DND-41 (cell line): ENCODE results near the gene NEK7.

Experiments
- ATAC-seq: fragments of 200-7000 bp; cut with Tn5 transposase; 3 replicates; pipeline ENCODE4 v1.9.1; 2021; ENCODE audit warnings: low read depth; ENCODE audit not compliant: insufficient read depth
- DNase-seq: peaks from one replicate; pipeline ENCODE4 v3.0.0-alpha.2; 2020
- H2AFZ ChIP-seq: 2 replicates; pipeline ENCODE4 v1.6.0; 2012; ENCODE audit warnings: low read depth, low read length
- H3K27ac ChIP-seq: 2 replicates; pipeline ENCODE4 v1.5.1; 2012; ENCODE audit warnings: low read length, inconsistent platforms
- H3K27me3 ChIP-seq: fragments of 200-600 bp; sonication (generic); 2 replicates; pipeline ENCODE4 v1.6.0; 2012; ENCODE audit warnings: low read length, mild to moderate bottlenecking, inconsistent platforms; ENCODE audit not compliant: insufficient read depth, poor library complexity
- H3K36me3 ChIP-seq: 2 replicates; pipeline ENCODE4 v1.5.1; 2012; ENCODE audit warnings: low read length, inconsistent platforms; ENCODE audit not compliant: insufficient read depth
- H3K4me1 ChIP-seq: 2 replicates; pipeline ENCODE4 v1.5.1; 2012; ENCODE audit warnings: mild to moderate bottlenecking, low read length; ENCODE audit not compliant: insufficient read depth
- H3K4me2 ChIP-seq: 2 replicates; pipeline ENCODE4 v1.6.0; 2012; ENCODE audit warnings: mild to moderate bottlenecking, moderate library complexity, low read length, inconsistent platforms; ENCODE audit not compliant: insufficient read depth
- H3K4me3 ChIP-seq, 2 experiments: fragments of 200-600 bp in 1 of 2; shearing (Covaris generic) in 1 of 2; 2 replicates each; pipeline ENCODE4 v1.5.1; 2012 to 2016; ENCODE audit warnings: inconsistent platforms in 2 of 2, low read length in 2 of 2, mild to moderate bottlenecking in 2 of 2, low read depth in 1 of 2, moderate library complexity in 1 of 2
- H3K79me2 ChIP-seq: 2 replicates; pipeline ENCODE4 v1.6.0; 2012; ENCODE audit warnings: low read length, inconsistent platforms; ENCODE audit not compliant: insufficient read depth
- H3K9ac ChIP-seq: 2 replicates; pipeline ENCODE4 v1.6.0; 2012; ENCODE audit warnings: low read depth, mild to moderate bottlenecking, inconsistent platforms, low read length, moderate library complexity
- H3K9me3 ChIP-seq: 2 replicates; pipeline ENCODE4 v1.5.1; 2012; ENCODE audit warnings: low read length, moderate library complexity, mild to moderate bottlenecking, inconsistent platforms; ENCODE audit not compliant: insufficient read depth, severe bottlenecking
- H4K20me1 ChIP-seq: 2 replicates; pipeline ENCODE4 v1.6.0; 2012; ENCODE audit warnings: low read length; ENCODE audit not compliant: insufficient read depth
- CTCF ChIP-seq: IDR thresholded peaks from 2 replicates; pipeline ENCODE4 v1.5.1; 2012; ENCODE audit warnings: borderline replicate concordance, low read length, moderate library complexity, mild to moderate bottlenecking; ENCODE audit not compliant: poor library complexity, severe bottlenecking; ENCODE audit errors: extremely low read depth
- EZH2 ChIP-seq: IDR thresholded peaks from 3 replicates; pipeline ENCODE4 v1.6.1; 2012; ENCODE audit warnings: borderline replicate concordance, low read depth, mild to moderate bottlenecking, moderate library complexity, low read length, inconsistent platforms; ENCODE audit not compliant: severe bottlenecking

Gene NEK7

GRCh38 chr1:198117267-198117666 lies 39.5 kb upstream of the NEK7 start:
- Histone ChIP-seq H3K4me2 (no peak overlapping the region), H3K27ac (no peak overlapping the region), H3K9ac (no peak overlapping the region), H3K9me3 (peaks cover 3% of the 10 kb centered on the region), H3K79me2 (no peaks in the 10 kb centered on the region), H2AFZ (no peak overlapping the region), H4K20me1 (no peaks in the 10 kb centered on the region), H3K36me3 (no peaks in the 10 kb centered on the region), H3K4me3 (no peak overlapping the region), H3K27me3 (no peaks in the 10 kb centered on the region), H3K4me1 (no peaks in the 10 kb centered on the region)
- no peak for ATAC-seq
- no peak for DNase-seq
- TF ChIP-seq EZH2, result no peak
- TF ChIP-seq CTCF, result no peak

- Histone ChIP-seq H2AFZ (no peak overlapping the region), H3K9ac (no peak overlapping the region), H3K27ac (no peak overlapping the region), H3K4me1 (no peaks in the 10 kb centered on the region), H3K4me3 (no peak overlapping the region), H4K20me1 (no peaks in the 10 kb centered on the region), H3K9me3 (peaks cover 3% of the 10 kb centered on the region), H3K36me3 (no peaks in the 10 kb centered on the region), H3K79me2 (no peaks in the 10 kb centered on the region), H3K4me2 (no peak overlapping the region), H3K27me3 (no peaks in the 10 kb centered on the region)
- DNase-seq (no peak), ATAC-seq (no peak)
- TF ChIP-seq CTCF (no peak), EZH2 (no peak)
Observed at GRCh38 chr1:198118134-198118533, 38.7 kb upstream of the NEK7 start.

- no peaks in the 10 kb centered on the region for H3K27me3 ChIP-seq
- no peaks in the 10 kb centered on the region for H3K4me1 ChIP-seq
- H2AFZ ChIP-seq, result no peak overlapping the region
- no peak overlapping the region for H3K27ac ChIP-seq
- H3K9ac ChIP-seq, result no peak overlapping the region
- no peak overlapping the region for H3K4me3 ChIP-seq
- DNase-seq (no peak), ATAC-seq (no peak)
- no peak overlapping the region for H3K4me2 ChIP-seq
- H3K79me2 ChIP-seq, result no peaks in the 10 kb centered on the region
- TF ChIP-seq EZH2 (no peak), CTCF (no peak)
- H3K36me3 ChIP-seq, result no peaks in the 10 kb centered on the region
- H3K9me3 ChIP-seq, result peaks cover 3% of the 10 kb centered on the region
- H4K20me1 ChIP-seq, result no peaks in the 10 kb centered on the region
Observed at GRCh38 chr1:198119906-198120305, 36.9 kb upstream of the NEK7 start.
